Measurements from ENCODE around the gene HMCN2. TPM values are rescaled to one million over a fixed set of nuclear protein-coding genes. Genes with fewer than 3 reads are reported as not detected.

The HMCN2 gene
- total RNA-seq, 1 experiment from 2014 or later = not detected

DNA sequence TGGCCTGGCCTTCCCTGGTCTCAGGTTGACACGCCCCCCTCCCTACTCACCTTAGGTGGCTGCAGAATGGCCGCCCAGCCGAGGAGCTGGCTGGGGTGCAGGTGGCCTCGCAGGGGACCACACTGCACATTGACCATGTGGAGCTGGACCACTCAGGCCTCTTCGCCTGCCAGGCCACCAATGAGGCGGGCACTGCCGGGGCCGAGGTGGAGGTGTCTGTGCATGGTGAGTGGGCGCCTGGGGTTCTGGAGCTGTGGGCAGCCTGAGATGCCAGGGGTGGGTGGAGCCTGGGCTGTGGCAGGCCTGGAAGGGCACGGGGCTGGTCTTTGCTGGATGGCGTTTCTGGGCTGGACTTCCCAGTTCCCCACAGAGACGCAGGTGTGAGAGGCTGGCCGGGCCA lies 90.5 kb downstream of the HMCN2 start:
- CTCF ChIA-PET = interaction anchor here (0.6 to 1.1 kb wide), 2 partner anchors 12 to 253 kb away, joined by 3 read pairs; no protein-coding TSS in a partner anchor
- Mint-ChIP-seq H3K4me3 (ENCODE audit: unreplicated experiment) (no peak overlapping the region), H3K36me3 (ENCODE audit: insufficient read depth, unreplicated experiment) (no peaks in the 10 kb centered on the region), H3K9me3 (ENCODE audit: unreplicated experiment) (peaks cover 9% of the 10 kb centered on the region), H3K4me1 (ENCODE audit: insufficient read depth, unreplicated experiment) (peaks cover 12% of the 10 kb centered on the region), H3K27ac (ENCODE audit: low read depth, unreplicated experiment) (no peak overlapping the region), H3K27me3 (ENCODE audit: insufficient read depth, unreplicated experiment) (peaks cover 11% of the 10 kb centered on the region)
- no peak for DNase-seq (ENCODE audit: unreplicated experiment)
- BruUV-seq (replicated peaks) = no TSS peak
- intact Hi-C loops (cut with micrococcal nuclease) = no loop called here
- TF ChIP-seq, protein P1, sequence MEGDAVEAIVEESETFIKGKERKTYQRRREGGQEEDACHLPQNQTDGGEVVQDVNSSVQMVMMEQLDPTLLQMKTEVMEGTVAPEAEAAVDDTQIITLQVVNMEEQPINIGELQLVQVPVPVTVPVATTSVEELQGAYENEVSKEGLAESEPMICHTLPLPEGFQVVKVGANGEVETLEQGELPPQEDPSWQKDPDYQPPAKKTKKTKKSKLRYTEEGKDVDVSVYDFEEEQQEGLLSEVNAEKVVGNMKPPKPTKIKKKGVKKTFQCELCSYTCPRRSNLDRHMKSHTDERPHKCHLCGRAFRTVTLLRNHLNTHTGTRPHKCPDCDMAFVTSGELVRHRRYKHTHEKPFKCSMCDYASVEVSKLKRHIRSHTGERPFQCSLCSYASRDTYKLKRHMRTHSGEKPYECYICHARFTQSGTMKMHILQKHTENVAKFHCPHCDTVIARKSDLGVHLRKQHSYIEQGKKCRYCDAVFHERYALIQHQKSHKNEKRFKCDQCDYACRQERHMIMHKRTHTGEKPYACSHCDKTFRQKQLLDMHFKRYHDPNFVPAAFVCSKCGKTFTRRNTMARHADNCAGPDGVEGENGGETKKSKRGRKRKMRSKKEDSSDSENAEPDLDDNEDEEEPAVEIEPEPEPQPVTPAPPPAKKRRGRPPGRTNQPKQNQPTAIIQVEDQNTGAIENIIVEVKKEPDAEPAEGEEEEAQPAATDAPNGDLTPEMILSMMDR (IDR thresholded peaks at IDR 0.05; ENCODE audit: unreplicated experiment) = no peak
- POLR2A ChIA-PET = no interaction called here

DNA sequence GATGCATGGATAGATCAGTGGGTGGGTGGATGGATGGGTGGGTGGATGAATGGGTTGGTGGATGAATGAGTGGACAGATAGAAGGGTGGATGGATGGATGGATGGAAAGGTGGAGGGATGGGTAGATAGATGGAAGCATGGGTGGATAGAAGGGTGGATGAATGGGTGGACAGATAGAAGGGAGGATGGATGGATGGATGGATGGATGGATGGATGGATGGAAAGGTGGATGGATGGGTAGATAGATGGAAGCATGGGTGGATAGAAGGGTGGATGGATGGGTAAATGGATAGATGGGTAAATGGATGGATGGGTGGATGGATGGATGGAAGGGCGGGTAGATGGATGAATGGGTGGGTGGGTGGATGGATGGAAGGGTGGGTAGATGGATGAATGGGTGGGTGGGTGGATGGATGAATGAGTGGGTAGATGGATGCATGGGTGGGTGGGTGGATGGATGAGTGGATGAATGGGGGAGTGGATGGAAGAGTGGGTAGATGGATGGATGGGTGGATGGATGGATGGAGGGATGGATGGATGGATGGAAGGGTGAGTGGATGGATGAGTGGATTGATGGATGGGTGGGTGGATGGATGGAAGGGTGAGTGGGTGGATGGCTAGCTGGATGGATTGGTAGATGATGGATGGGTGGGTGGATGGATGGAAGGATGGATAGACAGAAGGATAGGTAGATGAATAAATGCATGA lies 91.5 kb downstream of the HMCN2 start:
- peaks cover 9% of the 10 kb centered on the region for H3K9me3 Mint-ChIP-seq (ENCODE audit: unreplicated experiment)
- ChIA-PET POLR2A (no interaction called here), CTCF (no interaction called here)
- no peak for DNase-seq (ENCODE audit: unreplicated experiment)
- no peak overlapping the region for H3K27ac Mint-ChIP-seq (ENCODE audit: low read depth, unreplicated experiment)
- peaks cover 15% of the 10 kb centered on the region for H3K27me3 Mint-ChIP-seq (ENCODE audit: insufficient read depth, unreplicated experiment)
- TF ChIP-seq, protein P1 (IDR thresholded peaks at IDR 0.05; ENCODE audit: unreplicated experiment) = no peak
- no peaks in the 10 kb centered on the region for H3K36me3 Mint-ChIP-seq (ENCODE audit: insufficient read depth, unreplicated experiment)
- no peak overlapping the region for H3K4me3 Mint-ChIP-seq (ENCODE audit: unreplicated experiment)
- BruUV-seq (replicated peaks) = no TSS peak
- intact Hi-C loops (cut with micrococcal nuclease) = no loop called here
- H3K4me1 Mint-ChIP-seq (ENCODE audit: insufficient read depth, unreplicated experiment) = peaks cover 8% of the 10 kb centered on the region

DNA sequence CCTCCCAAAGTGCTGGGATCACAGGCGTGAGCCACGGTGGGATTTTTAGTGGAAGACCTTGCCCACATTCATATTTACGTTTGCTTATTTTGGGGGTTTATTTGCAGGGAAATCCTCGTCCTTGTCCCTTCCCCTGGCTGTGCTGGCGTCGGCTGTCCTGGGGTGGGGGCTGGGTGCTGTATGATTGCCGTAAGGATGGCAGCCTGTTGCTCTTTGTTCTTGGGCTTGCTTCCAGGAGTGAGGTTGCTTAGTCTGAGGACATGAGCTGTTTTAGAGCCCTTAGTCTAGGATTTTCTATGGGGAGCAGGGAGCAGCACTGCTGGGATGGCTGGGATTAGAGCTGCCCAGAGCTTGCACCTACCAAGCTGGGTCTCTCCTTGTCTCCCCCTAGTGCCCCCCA lies 93.4 kb downstream of the HMCN2 start:
- no peak overlapping the region for H3K27ac Mint-ChIP-seq (ENCODE audit: low read depth, unreplicated experiment)
- peaks cover 9% of the 10 kb centered on the region for H3K9me3 Mint-ChIP-seq (ENCODE audit: unreplicated experiment)
- peaks cover 22% of the 10 kb centered on the region for H3K27me3 Mint-ChIP-seq (ENCODE audit: insufficient read depth, unreplicated experiment)
- ChIA-PET POLR2A (no interaction called here), CTCF (interaction anchor here (0.7 to 1.2 kb wide), 3 partner anchors 61 to 324 kb away, joined by 3 read pairs; no protein-coding TSS in a partner anchor)
- intact Hi-C loops (cut with micrococcal nuclease) = no loop called here
- H3K4me3 Mint-ChIP-seq (ENCODE audit: unreplicated experiment) = no peak overlapping the region
- TF ChIP-seq, protein P1 (IDR thresholded peaks at IDR 0.05; ENCODE audit: unreplicated experiment) = no peak
- H3K4me1 Mint-ChIP-seq (ENCODE audit: insufficient read depth, unreplicated experiment) = peaks cover 5% of the 10 kb centered on the region
- no TSS peak for BruUV-seq (replicated peaks)
- no peak for DNase-seq (ENCODE audit: unreplicated experiment)
- no peaks in the 10 kb centered on the region for H3K36me3 Mint-ChIP-seq (ENCODE audit: insufficient read depth, unreplicated experiment)

DNA sequence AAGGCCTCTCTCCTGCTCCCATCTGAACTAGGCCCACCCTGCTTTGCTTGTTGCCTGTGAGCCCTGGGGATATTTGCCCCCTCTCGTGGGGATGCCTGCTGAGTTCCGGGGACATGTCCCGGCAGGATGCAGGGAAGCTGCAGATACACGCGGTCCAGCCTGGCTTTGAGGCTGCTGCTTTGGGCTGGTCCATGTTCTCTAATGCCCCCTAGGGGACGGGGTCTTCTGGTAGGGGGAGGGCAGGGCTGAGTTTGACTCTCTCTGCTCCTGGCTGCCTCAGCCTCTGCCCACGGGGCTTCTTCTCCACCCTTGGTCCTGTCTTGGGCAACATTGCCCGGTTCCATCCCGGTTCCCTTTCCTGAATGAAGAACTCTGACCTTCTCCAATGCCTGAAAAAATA lies 94.3 kb downstream of the HMCN2 start:
- Mint-ChIP-seq H3K27me3 (ENCODE audit: insufficient read depth, unreplicated experiment) (peaks cover 24% of the 10 kb centered on the region), H3K9me3 (ENCODE audit: unreplicated experiment) (peaks cover 9% of the 10 kb centered on the region), H3K27ac (ENCODE audit: low read depth, unreplicated experiment) (no peak overlapping the region), H3K4me3 (ENCODE audit: unreplicated experiment) (no peak overlapping the region), H3K36me3 (ENCODE audit: insufficient read depth, unreplicated experiment) (no peaks in the 10 kb centered on the region), H3K4me1 (ENCODE audit: insufficient read depth, unreplicated experiment) (peaks cover 5% of the 10 kb centered on the region)
- TF ChIP-seq, protein P1 (IDR thresholded peaks at IDR 0.05; ENCODE audit: unreplicated experiment) = no peak
- no peak for DNase-seq (ENCODE audit: unreplicated experiment)
- ChIA-PET POLR2A (no interaction called here), CTCF (no interaction called here)
- no TSS peak for BruUV-seq (replicated peaks)
- intact Hi-C loops (cut with micrococcal nuclease) = no loop called here
